HepG2 (cell line): ENCODE data around the gene KDM6B. TPM values are rescaled to one million over a fixed set of nuclear protein-coding genes. Genes with fewer than 3 reads are reported as not detected.

Source experiments
- AGO1 ChIP-seq: fragments of 200-400 bp; formaldehyde crosslinking; IDR thresholded peaks from 2 replicates; pipeline ENCODE4 v1.6.1; 2017; ENCODE audit warnings: mild to moderate bottlenecking, low read depth, low read length, moderate library complexity; ENCODE audit not compliant: poor library complexity, severe bottlenecking
- FIP1L1 ChIP-seq: fragments of 200-400 bp; formaldehyde crosslinking; IDR thresholded peaks from 2 replicates; pipeline ENCODE4 v1.6.1; 2018; ENCODE audit warnings: low read depth, mild to moderate bottlenecking, low read length, moderate library complexity, borderline replicate concordance; ENCODE audit not compliant: insufficient read depth
- GTF2F1 ChIP-seq: fragments of 150-350 bp; IDR thresholded peaks from 2 replicates; pipeline ENCODE4 v1.6.1; 2014; ENCODE audit warnings: low read length
- POGZ ChIP-seq: sonication (generic); formaldehyde crosslinking; IDR thresholded peaks from 2 replicates; pipeline ENCODE4 v1.4.0; 2020; ENCODE audit warnings: mild to moderate bottlenecking, missing genetic modification reagents
- RAD51 ChIP-seq: fragments of 450-650 bp; IDR thresholded peaks from 2 replicates; pipeline ENCODE4 v1.6.1; 2016; ENCODE audit warnings: borderline replicate concordance
- RFX5 ChIP-seq: IDR thresholded peaks from 2 replicates; pipeline ENCODE4 v1.6.1; 2011; ENCODE audit warnings: low read depth, low read length, improper control_type of control experiment
- ZKSCAN1 ChIP-seq: fragments of 150-350 bp; IDR thresholded peaks from 2 replicates; pipeline ENCODE4 v1.6.1; 2014; ENCODE audit warnings: low read length
- ZKSCAN5 ChIP-seq: sonication (generic); formaldehyde crosslinking; IDR thresholded peaks from 2 replicates; pipeline ENCODE4 v1.5.1; 2020; ENCODE audit warnings: mild to moderate bottlenecking, missing genetic modification reagents
- ZNF431 ChIP-seq: sonication (generic); formaldehyde crosslinking; IDR thresholded peaks from 2 replicates; pipeline ENCODE4 v1.9.0; 2022; ENCODE audit warnings: missing genetic modification reagents, low read depth, mild to moderate bottlenecking, borderline replicate concordance
- ZNF44 ChIP-seq: sonication (generic); formaldehyde crosslinking; IDR thresholded peaks from 2 replicates; pipeline ENCODE4 v1.5.1; 2020; ENCODE audit warnings: mild to moderate bottlenecking, missing genetic modification reagents
- ZNF563 ChIP-seq: sonication (generic); formaldehyde crosslinking; IDR thresholded peaks from 2 replicates; pipeline ENCODE4 v1.8.0; 2022; ENCODE audit warnings: mild to moderate bottlenecking, moderate library complexity, missing genetic modification reagents
- ZNF589 ChIP-seq: sonication (generic); formaldehyde crosslinking; conservative IDR thresholded peaks from 2 replicates; pipeline ENCODE4 v1.8.0; 2022; ENCODE audit warnings: mild to moderate bottlenecking, moderate library complexity, missing genetic modification reagents
- ZNF670 ChIP-seq: sonication (generic); formaldehyde crosslinking; IDR thresholded peaks from 2 replicates; pipeline ENCODE4 v1.8.0; 2022; ENCODE audit warnings: mild to moderate bottlenecking, missing genetic modification reagents, borderline replicate concordance
- ZNF674 ChIP-seq: sonication (generic); formaldehyde crosslinking; IDR thresholded peaks from 2 replicates; pipeline ENCODE4 v1.5.0; 2020; ENCODE audit warnings: low read depth, mild to moderate bottlenecking, missing genetic modification reagents
- ZNF766 ChIP-seq: sonication (generic); formaldehyde crosslinking; IDR thresholded peaks from 2 replicates; pipeline ENCODE4 v1.5.0; 2020; ENCODE audit warnings: missing genetic modification reagents, borderline replicate concordance
- ZSCAN22 ChIP-seq: sonication (generic); formaldehyde crosslinking; IDR thresholded peaks from 2 replicates; pipeline ENCODE4 v1.4.0; 2020; ENCODE audit warnings: mild to moderate bottlenecking, missing genetic modification reagents
- ZSCAN29 ChIP-seq: sonication (generic); formaldehyde crosslinking; conservative IDR thresholded peaks from 2 replicates; pipeline ENCODE4 v1.4.0; 2020; ENCODE audit warnings: mild to moderate bottlenecking, missing genetic modification reagents
- ZSCAN9 ChIP-seq: IDR thresholded peaks from 2 replicates; pipeline ENCODE4 v1.6.1; 2016; ENCODE audit warnings: borderline replicate concordance
- polyA plus RNA-seq, 8 experiments: library from polyadenylated mRNA; depleted of rRNA in 3 of 8; stranded (reverse) in 7 of 8; unstranded in 1 of 8; fragments of >200 nt; fragmentation: Illumina TruSeq in 4 of 8; extraction: Trizol in 4 of 8; gene quantifications; 2 replicates each; pipeline versions ENCODE4 v1.2.1 to v1.2.3, GENCODE V29; 2011 to 2016; ENCODE audit warnings: low read depth in 4 of 8, missing spikeins in 1 of 8, mixed read lengths in 1 of 8; ENCODE audit not compliant: insufficient read depth in 1 of 8
- total RNA-seq, 5 experiments: library from RNA; depleted of rRNA; stranded (reverse); fragments of >200 nt; fragmentation: Illumina TruSeq; extraction: Trizol; gene quantifications; 2 replicates each; pipeline ENCODE4 v1.2.3, GENCODE V29; 2016; ENCODE audit warnings: low read depth in 1 of 5
- TF ChIP-seq, protein P1 (sequence below): sonication (generic); formaldehyde crosslinking; IDR thresholded peaks from 2 replicates; pipeline ENCODE4 v1.8.0; 2022; ENCODE audit warnings: low read depth, missing genetic modification reagents
- TF ChIP-seq, protein P2 (sequence below): sonication (generic); formaldehyde crosslinking; conservative IDR thresholded peaks from 2 replicates; pipeline ENCODE4 v1.8.1; 2023; ENCODE audit warnings: missing genetic modification reagents
- TF ChIP-seq, protein P3 (sequence below): sonication (generic); formaldehyde crosslinking; IDR thresholded peaks from 2 replicates; pipeline ENCODE4 v1.5.0; 2020; ENCODE audit warnings: mild to moderate bottlenecking, low read depth, missing genetic modification reagents, borderline replicate concordance
- TF ChIP-seq, protein P4 (sequence below): sonication (generic); formaldehyde crosslinking; IDR thresholded peaks from 2 replicates; pipeline ENCODE4 v1.4.0; 2020; ENCODE audit warnings: missing genetic modification reagents, mild to moderate bottlenecking, borderline replicate concordance

KDM6B gene
- total and polyA plus RNA-seq, 2 of the 13 experiments (the other 11 are each of a cell fraction or from before 2014, with no cell fraction given): 1.3 to 2.1 TPM

DNA sequence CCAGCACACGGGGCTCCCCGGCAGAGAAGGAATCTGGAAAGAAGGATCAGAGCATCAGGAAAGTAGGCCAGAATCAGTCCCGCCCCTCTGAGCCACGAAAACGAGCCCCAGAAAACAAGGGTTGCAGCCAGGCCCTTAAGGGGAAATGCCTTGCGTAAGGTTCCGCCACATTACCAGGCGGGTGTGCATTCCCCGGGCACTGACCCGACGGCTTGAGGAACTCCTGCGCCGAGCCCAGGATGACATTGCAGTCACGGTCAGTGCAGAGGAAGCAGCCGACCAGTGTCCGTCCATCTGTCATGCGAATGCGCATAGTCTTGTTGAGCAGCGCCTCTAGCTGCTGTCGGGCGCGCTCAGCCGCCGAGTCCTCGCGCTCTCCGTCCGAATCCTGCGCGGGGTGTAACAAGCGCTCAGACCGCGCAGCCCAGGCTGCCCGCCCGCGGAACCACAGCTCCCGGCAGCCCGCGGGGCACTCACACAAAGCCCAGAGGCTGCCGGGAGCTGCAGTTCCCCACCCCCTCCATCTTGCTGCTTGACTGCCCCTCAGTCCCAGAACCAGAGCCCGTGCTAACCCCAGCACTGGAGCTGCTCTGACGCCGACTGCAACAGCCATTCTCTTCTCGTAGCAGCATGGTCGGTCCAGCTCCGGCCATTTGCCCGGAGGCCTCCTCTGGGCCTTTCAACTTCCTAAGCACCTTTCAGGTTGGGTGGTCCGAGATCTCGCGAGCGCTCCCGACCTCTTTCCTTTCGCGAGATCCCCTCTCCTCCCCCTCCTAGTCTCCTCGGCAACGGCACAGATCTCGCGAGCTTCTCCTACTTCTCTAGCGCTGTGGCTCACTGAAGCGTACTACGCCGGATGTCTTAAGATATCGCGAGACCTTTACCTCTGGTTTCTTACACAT lies 23.0 kb downstream of the KDM6B start, which contains the start of gene NAA38 (continued):
- TF ChIP-seq, protein P1, sequence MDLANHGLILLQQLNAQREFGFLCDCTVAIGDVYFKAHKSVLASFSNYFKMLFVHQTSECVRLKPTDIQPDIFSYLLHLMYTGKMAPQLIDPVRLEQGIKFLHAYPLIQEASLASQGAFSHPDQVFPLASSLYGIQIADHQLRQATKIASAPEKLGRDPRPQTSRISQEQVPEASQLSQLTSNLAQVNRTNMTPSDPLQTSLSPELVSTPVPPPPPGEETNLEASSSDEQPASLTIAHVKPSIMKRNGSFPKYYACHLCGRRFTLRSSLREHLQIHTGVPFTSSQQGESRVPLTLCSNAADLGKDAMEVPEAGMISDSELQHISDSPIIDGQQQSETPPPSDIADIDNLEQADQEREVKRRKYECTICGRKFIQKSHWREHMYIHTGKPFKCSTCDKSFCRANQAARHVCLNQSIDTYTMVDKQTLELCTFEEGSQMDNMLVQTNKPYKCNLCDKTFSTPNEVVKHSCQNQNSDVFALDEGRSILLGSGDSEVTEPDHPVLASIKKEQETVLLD: no peak
- TF ChIP-seq ZNF674 (CRISPR knock-in tag) (no peak), ZNF589 (no peak), RFX5 (peak; percentile 33; the same call in 1 of the 2 replicates), GTF2F1 (no peak), ZNF431 (CRISPR knock-in tag) (no peak), FIP1L1 (no peak), ZNF563 (CRISPR knock-in tag) (peak; percentile 27; the same call in 1 of the 2 replicates), ZSCAN29 (peak; percentile 58; the same call in 1 of the 2 replicates), POGZ (CRISPR knock-in tag) (peak; percentile 17), RAD51 (no peak), ZNF670 (CRISPR knock-in tag) (no peak), ZNF44 (peak; percentile 24; the same call in 1 of the 2 replicates), ZSCAN9 (0 out of 2 replicates have a peak, but pooled peaks have one; percentile 55), ZKSCAN5 (CRISPR knock-in tag) (no peak), ZNF766 (peak; percentile 44; the same call in 1 of the 2 replicates), ZSCAN22 (CRISPR knock-in tag) (no peak), AGO1 (peak; percentile 96), ZKSCAN1 (no peak)
- TF ChIP-seq, protein P2, sequence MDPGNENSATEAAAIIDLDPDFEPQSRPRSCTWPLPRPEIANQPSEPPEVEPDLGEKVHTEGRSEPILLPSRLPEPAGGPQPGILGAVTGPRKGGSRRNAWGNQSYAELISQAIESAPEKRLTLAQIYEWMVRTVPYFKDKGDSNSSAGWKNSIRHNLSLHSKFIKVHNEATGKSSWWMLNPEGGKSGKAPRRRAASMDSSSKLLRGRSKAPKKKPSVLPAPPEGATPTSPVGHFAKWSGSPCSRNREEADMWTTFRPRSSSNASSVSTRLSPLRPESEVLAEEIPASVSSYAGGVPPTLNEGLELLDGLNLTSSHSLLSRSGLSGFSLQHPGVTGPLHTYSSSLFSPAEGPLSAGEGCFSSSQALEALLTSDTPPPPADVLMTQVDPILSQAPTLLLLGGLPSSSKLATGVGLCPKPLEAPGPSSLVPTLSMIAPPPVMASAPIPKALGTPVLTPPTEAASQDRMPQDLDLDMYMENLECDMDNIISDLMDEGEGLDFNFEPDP (CRISPR knock-in tag): no peak
- TF ChIP-seq, protein P3, sequence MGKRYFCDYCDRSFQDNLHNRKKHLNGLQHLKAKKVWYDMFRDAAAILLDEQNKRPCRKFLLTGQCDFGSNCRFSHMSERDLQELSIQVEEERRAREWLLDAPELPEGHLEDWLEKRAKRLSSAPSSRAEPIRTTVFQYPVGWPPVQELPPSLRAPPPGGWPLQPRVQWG (CRISPR knock-in tag): no peak
- TF ChIP-seq, protein P4, sequence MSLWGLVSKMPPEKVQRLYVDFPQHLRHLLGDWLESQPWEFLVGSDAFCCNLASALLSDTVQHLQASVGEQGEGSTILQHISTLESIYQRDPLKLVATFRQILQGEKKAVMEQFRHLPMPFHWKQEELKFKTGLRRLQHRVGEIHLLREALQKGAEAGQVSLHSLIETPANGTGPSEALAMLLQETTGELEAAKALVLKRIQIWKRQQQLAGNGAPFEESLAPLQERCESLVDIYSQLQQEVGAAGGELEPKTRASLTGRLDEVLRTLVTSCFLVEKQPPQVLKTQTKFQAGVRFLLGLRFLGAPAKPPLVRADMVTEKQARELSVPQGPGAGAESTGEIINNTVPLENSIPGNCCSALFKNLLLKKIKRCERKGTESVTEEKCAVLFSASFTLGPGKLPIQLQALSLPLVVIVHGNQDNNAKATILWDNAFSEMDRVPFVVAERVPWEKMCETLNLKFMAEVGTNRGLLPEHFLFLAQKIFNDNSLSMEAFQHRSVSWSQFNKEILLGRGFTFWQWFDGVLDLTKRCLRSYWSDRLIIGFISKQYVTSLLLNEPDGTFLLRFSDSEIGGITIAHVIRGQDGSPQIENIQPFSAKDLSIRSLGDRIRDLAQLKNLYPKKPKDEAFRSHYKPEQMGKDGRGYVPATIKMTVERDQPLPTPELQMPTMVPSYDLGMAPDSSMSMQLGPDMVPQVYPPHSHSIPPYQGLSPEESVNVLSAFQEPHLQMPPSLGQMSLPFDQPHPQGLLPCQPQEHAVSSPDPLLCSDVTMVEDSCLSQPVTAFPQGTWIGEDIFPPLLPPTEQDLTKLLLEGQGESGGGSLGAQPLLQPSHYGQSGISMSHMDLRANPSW (CRISPR knock-in tag): no peak
